Erythroblast (primary cell): ENCODE results near the gene USP12.

Experiments
- GATA1 ChIP-seq: IDR thresholded peaks from 2 replicates; pipeline ENCODE4 v1.6.1; 2011; ENCODE audit warnings: low read depth, mild to moderate bottlenecking, control low read depth, low read length, moderate library complexity
- POLR2A ChIP-seq: IDR thresholded peaks from 2 replicates; pipeline ENCODE4 v1.6.1; 2011; ENCODE audit warnings: mild to moderate bottlenecking, low read length

DNA sequence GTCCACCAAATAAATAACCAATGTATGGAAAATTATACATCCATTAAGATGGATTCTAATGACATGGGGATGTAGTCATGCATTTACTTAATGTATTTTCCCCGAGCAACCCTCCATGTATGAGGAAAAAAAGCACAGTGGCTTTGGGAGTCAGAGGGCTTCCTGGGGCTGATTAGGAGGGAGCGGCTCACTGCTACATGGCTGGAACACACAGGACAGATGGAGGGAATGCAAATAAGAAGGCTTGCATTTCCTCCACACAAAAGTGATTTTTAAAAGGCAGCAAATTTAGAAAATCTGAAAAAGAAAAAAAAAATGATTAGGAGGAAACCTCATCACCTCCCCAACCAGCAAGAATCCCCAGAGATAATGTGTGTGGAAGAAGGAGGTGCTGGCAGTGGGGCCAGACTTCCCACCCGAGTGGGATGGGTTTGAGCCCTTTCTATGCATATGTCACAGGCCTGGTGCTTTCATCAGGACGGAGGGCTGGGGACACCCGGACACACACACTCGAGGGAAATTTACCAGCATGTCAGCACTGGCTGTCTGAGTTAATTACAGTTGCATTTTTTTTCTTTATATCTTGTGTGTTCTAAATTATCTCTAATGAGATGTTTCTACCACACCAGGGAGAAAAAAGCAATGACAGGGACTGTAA lies 118.9 kb downstream of the USP12 start:
- TF ChIP-seq POLR2A (no peak), GATA1 (no peak)
